Neural cell (in vitro differentiated cells): ENCODE results near the gene VAV2.

Source experiments
- CTCF ChIP-seq: fragments of 450-650 bp; IDR thresholded peaks from 2 replicates; pipeline ENCODE4 v1.5.1; 2014; ENCODE audit warnings: antibody characterized with exemption, mild to moderate bottlenecking, moderate library complexity; ENCODE audit not compliant: poor library complexity, severe bottlenecking
- EZH2 ChIP-seq: fragments of 200-600, 300-800 bp; shearing (Covaris generic), sonication (generic); IDR thresholded peaks from 2 replicates; pipeline ENCODE4 v1.6.1; 2014; ENCODE audit warnings: antibody characterized with exemption, low read length, borderline replicate concordance, mild to moderate bottlenecking; ENCODE audit not compliant: insufficient read depth, poor library complexity, severe bottlenecking
- POLR2AphosphoS5 ChIP-seq: IDR thresholded peaks from 2 replicates; pipeline ENCODE4 v1.6.1; 2012
- RAD21 ChIP-seq: fragments of 450-650 bp; conservative IDR thresholded peaks from 2 replicates; pipeline ENCODE4 v1.6.1; 2014; ENCODE audit warnings: antibody characterized with exemption, mild to moderate bottlenecking, moderate library complexity
- TAF1 ChIP-seq: IDR thresholded peaks from 2 replicates; pipeline ENCODE4 v1.6.1; 2012; ENCODE audit warnings: low read depth

GRCh38 chr9:133852431-133852830 lies 139.7 kb downstream of the VAV2 start:
- TF ChIP-seq CTCF (no peak), POLR2AphosphoS5 (no peak), TAF1 (no peak), EZH2 (no peak), RAD21 (no peak)
